GM18873 (cell line): ENCODE results near the gene SCLT1.
A peak's percentile ranks its signal among the peaks of the same experiment; 100 is the strongest.

Experiments
- ATAC-seq: cut with Tn5 transposase; IDR thresholded peaks from one replicate; pipeline ENCODE4 v1.9.1; 2021; ENCODE audit warnings: mild to moderate bottlenecking, moderate library complexity, moderate number of reproducible peaks; ENCODE audit not compliant: unreplicated experiment, low FRiP score

The SCLT1 gene

DNA sequence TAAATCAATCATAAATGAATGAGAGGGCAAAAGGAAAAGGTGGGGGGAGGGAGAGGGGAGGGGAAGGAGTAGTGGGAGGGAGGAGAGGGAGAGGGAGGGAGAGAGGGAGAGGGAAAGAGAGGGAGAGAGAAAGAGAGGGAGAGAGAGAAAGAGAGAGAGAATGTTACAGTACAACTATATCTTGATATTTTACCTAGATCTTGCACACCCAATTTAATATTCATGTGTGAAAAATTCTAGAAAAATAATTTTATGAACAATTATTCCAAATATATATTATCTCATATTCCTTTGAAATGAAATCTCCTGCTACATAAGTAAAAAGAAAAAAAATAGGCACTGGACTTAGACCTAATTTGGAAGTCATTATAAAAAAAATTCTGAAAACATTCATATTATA is 120.0 kb downstream of the SCLT1 start:
- no peak for ATAC-seq

- ATAC-seq = no peak
Observed at GRCh38 chr4:128961405-128961804, 131.9 kb downstream of the SCLT1 start.

- no peak for ATAC-seq
Observed at GRCh38 chr4:128958194-128958593, 135.1 kb downstream of the SCLT1 start.

GRCh38 chr4:128957459-128957858 is 135.9 kb downstream of the SCLT1 start:
- no peak for ATAC-seq

DNA sequence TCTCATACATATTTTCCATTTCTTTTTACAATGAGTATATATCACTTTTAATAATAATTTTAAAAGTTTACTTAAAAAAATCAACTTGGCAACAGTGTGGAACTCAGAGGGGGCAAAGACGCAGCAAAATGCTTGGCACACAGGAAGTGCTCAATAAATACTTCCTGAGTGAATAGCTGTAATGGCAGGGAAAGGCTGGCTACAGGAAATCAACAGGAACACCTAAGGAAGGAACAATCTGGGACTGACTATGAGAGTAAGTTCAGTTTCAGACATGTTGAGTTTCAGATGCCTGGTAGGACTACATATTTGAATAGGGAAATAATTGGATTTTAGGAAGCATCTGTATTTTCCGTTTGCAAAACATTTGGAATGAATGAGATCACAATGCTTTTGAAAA is 137.6 kb downstream of the SCLT1 start:
- no peak for ATAC-seq

- no peak for ATAC-seq
Observed at GRCh38 chr4:128954941-128955340, 138.4 kb downstream of the SCLT1 start.

GRCh38 chr4:128951316-128951715 is 142.0 kb downstream of the SCLT1 start:
- ATAC-seq = no peak

DNA sequence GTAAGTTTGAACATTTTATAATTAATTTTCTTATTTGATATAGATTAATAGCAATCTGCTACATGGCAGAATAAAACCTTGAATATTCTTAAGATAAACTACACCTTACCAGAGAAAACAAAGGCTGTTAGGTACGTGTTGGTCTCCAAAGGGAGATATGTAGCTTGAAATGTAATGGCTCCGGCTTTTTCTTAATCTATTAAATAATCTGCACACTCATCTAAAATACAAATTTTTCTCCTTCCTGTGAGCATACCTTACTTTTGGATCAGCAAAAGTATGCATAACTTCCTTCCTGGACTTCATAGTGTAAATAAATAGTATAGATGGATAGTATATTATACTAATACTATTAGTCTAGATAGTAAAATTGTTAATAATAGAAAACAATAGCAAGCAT is 142.5 kb downstream of the SCLT1 start:
- no peak for ATAC-seq

DNA sequence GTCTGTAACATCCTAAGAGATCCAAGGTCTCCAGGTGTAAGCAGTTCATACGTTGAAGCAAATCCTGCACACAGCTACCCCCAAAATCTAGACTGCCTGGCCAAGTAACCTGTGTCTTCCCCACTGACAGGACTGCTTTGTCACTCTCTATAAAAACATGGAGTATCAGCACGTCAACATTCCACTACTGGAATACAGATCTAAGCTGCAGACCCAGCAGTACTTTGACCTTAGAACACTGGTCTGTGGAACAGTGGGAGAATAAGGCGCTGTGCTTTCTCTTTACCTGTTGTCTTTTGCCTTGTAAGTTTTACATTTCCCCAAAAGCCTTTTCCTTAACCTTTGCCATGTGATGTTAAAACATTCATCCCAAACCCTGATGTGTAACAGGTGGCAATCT is 146.4 kb downstream of the SCLT1 start:
- ATAC-seq = no peak

DNA sequence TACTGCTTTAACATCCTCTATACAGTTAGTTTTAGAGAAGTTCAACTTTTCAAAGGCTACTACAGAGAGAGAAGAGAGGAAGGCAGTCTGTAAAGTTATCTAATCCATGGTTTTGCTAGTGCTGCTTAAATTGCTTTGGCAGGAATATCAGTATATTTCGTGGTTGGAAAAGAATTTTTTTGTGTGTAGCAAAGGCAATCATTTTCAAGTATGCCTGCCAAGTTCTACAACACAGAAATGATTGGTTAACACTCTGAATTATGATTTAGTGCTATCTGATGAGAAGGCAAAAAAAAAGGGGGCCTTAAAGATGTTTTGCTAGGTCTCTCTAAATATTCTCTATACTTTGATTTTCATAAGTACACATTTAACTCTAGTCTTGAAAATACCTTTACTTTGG is 150.7 kb downstream of the SCLT1 start:
- ATAC-seq = no peak

DNA sequence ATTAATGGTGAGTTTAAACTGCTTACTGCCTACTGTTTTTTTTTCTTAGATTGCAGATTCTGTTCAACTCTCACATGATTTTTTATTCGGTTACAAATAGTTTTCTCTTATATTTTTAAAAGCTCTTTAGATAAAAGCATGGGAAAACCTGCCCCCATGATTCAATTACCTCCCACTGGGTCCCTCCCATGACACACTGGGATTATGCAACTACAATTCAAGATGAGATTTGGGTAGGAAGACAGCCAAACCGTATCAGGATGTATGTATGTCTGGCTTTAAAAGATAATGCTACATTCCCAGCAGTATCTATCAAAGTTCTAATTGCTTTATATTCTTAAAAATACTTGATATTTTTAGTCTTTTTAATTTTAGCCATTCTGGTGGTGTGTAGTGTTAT is 152.4 kb downstream of the SCLT1 start:
- no peak for ATAC-seq

- no peak for ATAC-seq
Observed at GRCh38 chr4:128930051-128930450, 163.3 kb downstream of the SCLT1 start.

DNA sequence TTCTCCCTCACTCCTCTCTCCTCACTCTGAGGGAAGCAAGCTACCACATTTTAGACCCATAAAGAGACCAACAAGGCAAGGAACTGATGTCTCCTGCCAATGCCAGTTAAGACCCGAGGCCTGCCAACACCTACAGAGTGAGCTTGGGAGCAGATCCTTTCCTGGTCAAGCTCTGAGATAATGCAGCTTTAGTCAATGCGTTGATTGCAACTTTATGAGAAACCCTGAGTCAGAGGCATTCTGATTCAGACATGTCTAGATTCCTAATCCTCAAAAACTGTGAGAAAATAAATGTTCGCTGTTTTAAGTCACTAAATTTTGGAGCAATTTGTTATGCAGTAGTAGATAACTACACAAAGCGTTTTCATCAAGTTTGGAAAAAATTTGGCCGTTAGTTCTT is 168.4 kb downstream of the SCLT1 start:
- no peak for ATAC-seq

- ATAC-seq = no peak
Observed at GRCh38 chr4:128921954-128922353, 171.4 kb downstream of the SCLT1 start.

DNA sequence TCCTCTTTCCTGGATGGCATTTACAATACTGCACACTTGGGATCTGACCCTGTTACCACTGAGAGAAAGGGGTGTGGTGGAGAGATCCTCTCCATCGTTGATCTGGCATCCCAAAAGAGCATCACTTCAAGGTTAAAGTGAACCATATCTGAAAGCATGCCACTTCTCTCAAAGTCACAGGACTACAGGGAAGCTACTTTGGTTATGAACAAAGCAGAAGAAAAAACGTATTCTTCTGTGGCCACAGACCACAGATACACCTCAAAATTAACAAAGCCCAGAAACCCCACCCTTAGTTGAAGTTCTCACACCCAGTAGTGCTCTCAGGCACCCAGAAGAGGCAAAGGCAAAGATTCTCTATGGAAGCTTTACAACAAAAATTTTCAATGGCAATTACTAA is 175.6 kb downstream of the SCLT1 start:
- peak; percentile 87 for ATAC-seq

GRCh38 chr4:128916832-128917231 is 176.5 kb downstream of the SCLT1 start:
- ATAC-seq = no peak

- ATAC-seq = no peak
Observed at GRCh38 chr4:128915544-128915943, 177.8 kb downstream of the SCLT1 start.

DNA sequence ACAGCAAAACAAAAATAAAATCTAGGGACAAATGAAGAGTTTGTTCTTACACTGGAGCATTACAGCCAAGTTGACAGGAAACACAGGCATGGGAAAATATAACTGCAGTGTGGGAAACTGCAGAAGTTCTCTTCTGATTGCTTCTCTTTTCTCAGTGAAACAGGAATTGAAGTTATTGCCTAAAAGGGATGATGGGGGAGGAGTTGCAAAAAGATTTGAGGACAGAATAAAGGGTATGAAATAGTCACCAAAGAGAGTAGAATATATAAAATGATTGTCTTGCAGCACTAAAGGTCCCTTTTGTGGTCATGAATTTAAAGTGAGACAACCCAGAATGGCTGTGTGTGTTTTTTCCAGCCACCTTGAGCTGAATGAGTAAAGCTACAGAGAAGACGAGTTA is 180.1 kb downstream of the SCLT1 start:
- ATAC-seq = no peak

- no peak for ATAC-seq
Observed at GRCh38 chr4:128908735-128909134, 184.6 kb downstream of the SCLT1 start.

DNA sequence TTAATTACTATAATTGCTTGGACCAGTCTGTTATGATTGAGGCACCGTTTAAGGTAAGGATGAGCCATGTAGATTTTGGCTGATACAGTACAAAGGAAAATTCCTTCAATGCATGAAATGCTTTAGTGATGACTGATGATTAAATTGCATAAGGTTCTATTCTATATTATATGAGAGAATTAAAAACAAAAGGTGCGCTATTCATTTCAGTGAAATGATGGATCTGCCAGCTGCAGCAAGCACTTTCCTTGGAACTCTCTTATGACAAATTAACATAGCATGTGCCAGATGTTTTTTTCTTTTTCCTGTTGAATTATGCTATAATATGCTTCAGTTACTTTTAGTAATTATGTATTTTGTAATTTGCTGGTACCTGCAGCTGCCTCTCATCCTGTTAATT is 185.4 kb downstream of the SCLT1 start:
- ATAC-seq = no peak

- ATAC-seq = no peak
Observed at GRCh38 chr4:128906581-128906980, 186.8 kb downstream of the SCLT1 start.

DNA sequence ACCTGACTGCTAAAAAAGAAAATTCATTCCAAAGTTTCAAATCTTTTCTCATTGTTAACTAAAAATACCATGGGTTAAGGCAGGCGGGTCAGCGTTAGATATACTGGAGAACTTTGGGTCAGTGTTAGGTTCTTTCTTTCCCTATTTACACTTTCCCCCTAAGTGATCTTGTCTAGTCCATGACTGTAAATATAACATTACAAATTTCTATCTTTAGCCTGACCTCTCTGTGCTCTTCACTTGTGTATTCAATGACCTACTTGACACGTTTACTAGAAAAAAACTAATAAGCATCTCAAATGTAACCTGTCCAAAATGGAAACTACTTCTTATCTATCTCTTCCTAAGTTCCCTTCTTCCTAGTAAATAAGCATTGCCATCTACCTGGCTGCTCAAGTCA is 188.5 kb downstream of the SCLT1 start:
- no peak for ATAC-seq

DNA sequence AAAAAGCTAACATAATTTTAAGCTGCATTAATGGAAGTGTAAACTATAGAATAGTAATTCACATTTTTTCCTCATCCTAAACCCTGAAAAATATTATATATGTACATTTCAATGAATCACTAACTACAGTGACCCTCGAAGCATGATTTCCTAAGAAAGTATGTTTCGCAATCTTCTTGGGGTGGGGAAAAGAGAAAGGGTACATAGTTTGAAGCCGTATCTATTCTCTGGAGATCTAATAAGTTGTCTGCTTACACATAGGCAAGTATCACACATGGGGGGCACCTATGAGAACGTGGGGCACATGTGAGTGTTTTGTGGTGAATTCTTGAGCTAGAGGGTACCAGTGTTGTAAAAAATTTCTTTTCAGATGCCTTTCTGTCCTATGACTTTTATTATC is 212.7 kb downstream of the SCLT1 start:
- ATAC-seq = no peak
